Common myeloid progenitor, CD34-positive (primary cell): ENCODE results near the gene SHTN1.

Source experiments
- CTCF ChIA-PET: fragments of 350-600 bp; sonication (Branson Sonifier 250); formaldehyde crosslinking; loops from one replicate; lab custom pipeline; 2021; ENCODE audit warnings: antibody characterized with exemption; lab: Charles Lee
- POLR2A ChIA-PET: fragments of 350-600 bp; sonication (Branson Sonifier 250); formaldehyde crosslinking; loops from one replicate; lab custom pipeline; 2021; ENCODE audit warnings: antibody characterized with exemption; lab: Charles Lee
- DNase-seq, 3 donors: peaks; one replicate each; pipeline versions ENCODE4 v3.0.0 to v3.0.0-alpha.2; 2013
- H3K27ac ChIP-seq, 2 experiments: 1 replicate in 1 of 2; 2 replicates in 1 of 2; pipeline ENCODE4 v1.7.0; 2013; ENCODE audit warnings: inconsistent platforms in 2 of 2, low read length in 2 of 2, mild to moderate bottlenecking in 2 of 2, low read depth in 1 of 2, moderate library complexity in 1 of 2; ENCODE audit not compliant: severe bottlenecking in 2 of 2, insufficient read depth in 1 of 2, poor library complexity in 1 of 2
- H3K27me3 ChIP-seq, 5 experiments: replicated peaks in 2 of 5; 1 replicate in 3 of 5; 2 replicates in 2 of 5; pipeline versions ENCODE4 v1.6.1 to v1.7.0; 2013; ENCODE audit warnings: low read length in 4 of 5, mild to moderate bottlenecking in 2 of 5, moderate library complexity in 2 of 5, inconsistent platforms in 1 of 5; ENCODE audit not compliant: insufficient read depth in 5 of 5, control insufficient read depth in 4 of 5
- H3K36me3 ChIP-seq, 4 experiments: 1 replicate in 2 of 4; 2 replicates in 2 of 4; pipeline versions ENCODE4 v1.6.1 to v1.7.0; 2013; ENCODE audit warnings: low read length in 3 of 4, control low read depth in 1 of 4, mild to moderate bottlenecking in 1 of 4; ENCODE audit not compliant: control insufficient read depth in 4 of 4, insufficient read depth in 4 of 4
- H3K4me1 ChIP-seq, 4 experiments: 1 replicate in 3 of 4; 2 replicates in 1 of 4; pipeline versions ENCODE4 v1.6.1 to v1.7.1; 2013; ENCODE audit warnings: low read length in 3 of 4, mild to moderate bottlenecking in 3 of 4, control low read depth in 1 of 4, inconsistent platforms in 1 of 4, moderate library complexity in 1 of 4; ENCODE audit not compliant: control insufficient read depth in 4 of 4, insufficient read depth in 4 of 4; ENCODE audit errors: control extremely low read depth in 1 of 4
- H3K4me3 ChIP-seq, 7 experiments: 1 replicate in 4 of 7; 2 replicates in 3 of 7; pipeline versions ENCODE4 v1.5.1 to v1.7.0; 2013; ENCODE audit warnings: mild to moderate bottlenecking in 7 of 7, low read length in 6 of 7, moderate library complexity in 6 of 7, inconsistent platforms in 2 of 7, low read depth in 2 of 7, control low read depth in 1 of 7; ENCODE audit not compliant: insufficient read depth in 4 of 7, control insufficient read depth in 1 of 7; ENCODE audit errors: extremely low read depth in 1 of 7
- H3K9me3 ChIP-seq, 5 experiments: 1 replicate in 4 of 5; 2 replicates in 1 of 5; pipeline versions ENCODE4 v1.6.1 to v1.7.1; 2013; ENCODE audit warnings: low read length in 4 of 5, mild to moderate bottlenecking in 2 of 5, inconsistent platforms in 1 of 5, low read depth in 1 of 5, moderate library complexity in 1 of 5; ENCODE audit not compliant: control insufficient read depth in 4 of 5, insufficient read depth in 2 of 5; ENCODE audit errors: control extremely low read depth in 1 of 5
- WGBS: methylation state at CpG from one replicate; pipeline ENCODE4 v1.1.5; 2013; ENCODE audit not compliant: insufficient coverage; 5-methylcytosine and 5-hydroxymethylcytosine counted together

SHTN1 gene

GRCh38 chr10:116973371-116973905 lies 31.5 kb downstream of the SHTN1 start:
- POLR2A ChIA-PET = no interaction called here

GRCh38 chr10:116972131-116972530 lies 32.9 kb downstream of the SHTN1 start:
- no peaks in the 10 kb centered on the region for H3K4me1 ChIP-seq
- peaks cover 0 to 2% (median 0%) of the 10 kb centered on the region in 4 experiments for H3K36me3 ChIP-seq
- H3K27me3 ChIP-seq = no peaks in the 10 kb centered on the region
- no peak overlapping the region for H3K4me3 ChIP-seq
- no peak for DNase-seq
- no peak overlapping the region for H3K27ac ChIP-seq
- 100% methylated on average over 1 of the region's 1 CpG for WGBS
- ChIA-PET POLR2A (no interaction called here), CTCF (interaction anchor here (1.2 kb wide), 1 partner anchor 47 kb away, joined by 3 read pairs; no protein-coding TSS in a partner anchor)
- no peaks in the 10 kb centered on the region for H3K9me3 ChIP-seq

More at GRCh38 chr10:116973371-116973905, 31.5 kb downstream of the SHTN1 start:
- WGBS = 100% methylated on average over 3 of the region's 4 CpGs
- H3K9me3 ChIP-seq = no peaks in the 10 kb centered on the region
- H3K27ac ChIP-seq = no peak overlapping the region
- H3K4me3 ChIP-seq = no peak overlapping the region
- no peaks in the 10 kb centered on the region for H3K4me1 ChIP-seq
- DNase-seq = no peak
- CTCF ChIA-PET = no interaction called here
- H3K27me3 ChIP-seq = no peaks in the 10 kb centered on the region
- H3K36me3 ChIP-seq = no peaks in the 10 kb centered on the region

GRCh38 chr10:116970050-116970449 lies 34.9 kb downstream of the SHTN1 start:
- peaks cover 0 to 2% (median 0%) of the 10 kb centered on the region in 4 experiments for H3K36me3 ChIP-seq
- H3K4me3 ChIP-seq = no peak overlapping the region
- H3K9me3 ChIP-seq = no peaks in the 10 kb centered on the region
- ChIA-PET POLR2A (no interaction called here), CTCF (no interaction called here)
- no peaks in the 10 kb centered on the region for H3K4me1 ChIP-seq
- H3K27me3 ChIP-seq = no peaks in the 10 kb centered on the region
- DNase-seq = no peak
- H3K27ac ChIP-seq = no peak overlapping the region
- 96% methylated on average over 4 of the region's 5 CpGs for WGBS

- peaks cover 0 to 6% (median 0%) of the 10 kb centered on the region in 4 experiments for H3K36me3 ChIP-seq
- CTCF ChIA-PET = no interaction called here
- DNase-seq = no peak
- H3K27me3 ChIP-seq = no peaks in the 10 kb centered on the region
- WGBS = no CpG with 5 or more reads among the region's 3 CpGs
- H3K27ac ChIP-seq = no peak overlapping the region
- no peaks in the 10 kb centered on the region for H3K4me1 ChIP-seq
- H3K9me3 ChIP-seq = no peaks in the 10 kb centered on the region
- H3K4me3 ChIP-seq = no peak overlapping the region
- POLR2A ChIA-PET = no interaction called here
Measured at GRCh38 chr10:116968331-116968730, 36.7 kb downstream of the SHTN1 start.

GRCh38 chr10:116961406-116962251 lies 43.4 kb downstream of the SHTN1 start:
- CTCF ChIA-PET = interaction anchor here (0.6 kb wide), 1 partner anchor 206 kb away, joined by 4 read pairs; no protein-coding TSS in a partner anchor
- Histone ChIP-seq H3K36me3 (peaks cover 0 to 4% (median 0%) of the 10 kb centered on the region in 4 experiments), H3K27ac (no peak overlapping the region), H3K27me3 (no peaks in the 10 kb centered on the region), H3K9me3 (no peaks in the 10 kb centered on the region), H3K4me1 (no peaks in the 10 kb centered on the region), H3K4me3 (no peak overlapping the region)
- POLR2A ChIA-PET = no interaction called here
- no peak for DNase-seq
- 100% methylated on average over 6 of the region's 9 CpGs for WGBS

GRCh38 chr10:116960066-116960776 lies 44.8 kb downstream of the SHTN1 start:
- POLR2A ChIA-PET = no interaction called here
- WGBS = 100% methylated on average over 1 of the region's 5 CpGs
- peaks cover 0 to 4% (median 0%) of the 10 kb centered on the region in 4 experiments for H3K36me3 ChIP-seq
- CTCF ChIA-PET = no interaction called here
- H3K4me3 ChIP-seq = no peak overlapping the region
- DNase-seq = no peak
- no peaks in the 10 kb centered on the region for H3K9me3 ChIP-seq
- H3K27me3 ChIP-seq = no peaks in the 10 kb centered on the region
- H3K4me1 ChIP-seq = no peaks in the 10 kb centered on the region
- no peak overlapping the region for H3K27ac ChIP-seq
